ENCODE results near the gene TBC1D17. TPM values are rescaled to one million over a fixed set of nuclear protein-coding genes. Genes with fewer than 3 reads are reported as not detected.

The TBC1D17 gene
- total and polyA plus RNA-seq, 2 of the 13 experiments (the other 11 are each of a cell fraction or from before 2014, with no cell fraction given) = 9.7 to 16.9 TPM

GRCh38 chr19:49876422-49877019 lies 981 bp upstream of the TBC1D17 start (continued):
- TF ChIP-seq ZBTB4 (CRISPR knock-in tag; IDR thresholded peaks at IDR 0.05; ENCODE audit: borderline replicate concordance) (no peak), ZNF562 (CRISPR knock-in tag; IDR thresholded peaks at IDR 0.05; ENCODE audit: borderline replicate concordance) (no peak), ZNF616 (CRISPR knock-in tag; IDR thresholded peaks at IDR 0.05; ENCODE audit: low read depth) (no peak), PAWR (CRISPR knock-in tag; IDR thresholded peaks at IDR 0.05; ENCODE audit: borderline replicate concordance) (no peak), HES4 (CRISPR knock-in tag; IDR thresholded peaks at IDR 0.05; ENCODE audit: borderline replicate concordance) (no peak), KLF13 (CRISPR knock-in tag; IDR thresholded peaks at IDR 0.05) (no peak), ZFP36L2 (CRISPR knock-in tag; IDR thresholded peaks at IDR 0.05) (no peak), MLXIP (CRISPR knock-in tag; IDR thresholded peaks at IDR 0.05; ENCODE audit: borderline replicate concordance) (no peak), ZBTB7A (CRISPR knock-in tag; IDR thresholded peaks at IDR 0.05) (no peak), FIP1L1 (IDR thresholded peaks at IDR 0.05; ENCODE audit: borderline replicate concordance, insufficient read depth, low read depth, low read length) (no peak), RAD51 (IDR thresholded peaks at IDR 0.05; ENCODE audit: borderline replicate concordance) (no peak; the same call in 1 of the 2 replicates), CBX2 (IDR thresholded peaks at IDR 0.05; ENCODE audit: low read depth, low read length) (no peak), CBX2 (CRISPR knock-in tag; IDR thresholded peaks at IDR 0.05; ENCODE audit: low read depth) (no peak), ZNF75D (CRISPR knock-in tag; IDR thresholded peaks at IDR 0.05; ENCODE audit: borderline replicate concordance) (no peak)
- TF ChIP-seq, protein P1, sequence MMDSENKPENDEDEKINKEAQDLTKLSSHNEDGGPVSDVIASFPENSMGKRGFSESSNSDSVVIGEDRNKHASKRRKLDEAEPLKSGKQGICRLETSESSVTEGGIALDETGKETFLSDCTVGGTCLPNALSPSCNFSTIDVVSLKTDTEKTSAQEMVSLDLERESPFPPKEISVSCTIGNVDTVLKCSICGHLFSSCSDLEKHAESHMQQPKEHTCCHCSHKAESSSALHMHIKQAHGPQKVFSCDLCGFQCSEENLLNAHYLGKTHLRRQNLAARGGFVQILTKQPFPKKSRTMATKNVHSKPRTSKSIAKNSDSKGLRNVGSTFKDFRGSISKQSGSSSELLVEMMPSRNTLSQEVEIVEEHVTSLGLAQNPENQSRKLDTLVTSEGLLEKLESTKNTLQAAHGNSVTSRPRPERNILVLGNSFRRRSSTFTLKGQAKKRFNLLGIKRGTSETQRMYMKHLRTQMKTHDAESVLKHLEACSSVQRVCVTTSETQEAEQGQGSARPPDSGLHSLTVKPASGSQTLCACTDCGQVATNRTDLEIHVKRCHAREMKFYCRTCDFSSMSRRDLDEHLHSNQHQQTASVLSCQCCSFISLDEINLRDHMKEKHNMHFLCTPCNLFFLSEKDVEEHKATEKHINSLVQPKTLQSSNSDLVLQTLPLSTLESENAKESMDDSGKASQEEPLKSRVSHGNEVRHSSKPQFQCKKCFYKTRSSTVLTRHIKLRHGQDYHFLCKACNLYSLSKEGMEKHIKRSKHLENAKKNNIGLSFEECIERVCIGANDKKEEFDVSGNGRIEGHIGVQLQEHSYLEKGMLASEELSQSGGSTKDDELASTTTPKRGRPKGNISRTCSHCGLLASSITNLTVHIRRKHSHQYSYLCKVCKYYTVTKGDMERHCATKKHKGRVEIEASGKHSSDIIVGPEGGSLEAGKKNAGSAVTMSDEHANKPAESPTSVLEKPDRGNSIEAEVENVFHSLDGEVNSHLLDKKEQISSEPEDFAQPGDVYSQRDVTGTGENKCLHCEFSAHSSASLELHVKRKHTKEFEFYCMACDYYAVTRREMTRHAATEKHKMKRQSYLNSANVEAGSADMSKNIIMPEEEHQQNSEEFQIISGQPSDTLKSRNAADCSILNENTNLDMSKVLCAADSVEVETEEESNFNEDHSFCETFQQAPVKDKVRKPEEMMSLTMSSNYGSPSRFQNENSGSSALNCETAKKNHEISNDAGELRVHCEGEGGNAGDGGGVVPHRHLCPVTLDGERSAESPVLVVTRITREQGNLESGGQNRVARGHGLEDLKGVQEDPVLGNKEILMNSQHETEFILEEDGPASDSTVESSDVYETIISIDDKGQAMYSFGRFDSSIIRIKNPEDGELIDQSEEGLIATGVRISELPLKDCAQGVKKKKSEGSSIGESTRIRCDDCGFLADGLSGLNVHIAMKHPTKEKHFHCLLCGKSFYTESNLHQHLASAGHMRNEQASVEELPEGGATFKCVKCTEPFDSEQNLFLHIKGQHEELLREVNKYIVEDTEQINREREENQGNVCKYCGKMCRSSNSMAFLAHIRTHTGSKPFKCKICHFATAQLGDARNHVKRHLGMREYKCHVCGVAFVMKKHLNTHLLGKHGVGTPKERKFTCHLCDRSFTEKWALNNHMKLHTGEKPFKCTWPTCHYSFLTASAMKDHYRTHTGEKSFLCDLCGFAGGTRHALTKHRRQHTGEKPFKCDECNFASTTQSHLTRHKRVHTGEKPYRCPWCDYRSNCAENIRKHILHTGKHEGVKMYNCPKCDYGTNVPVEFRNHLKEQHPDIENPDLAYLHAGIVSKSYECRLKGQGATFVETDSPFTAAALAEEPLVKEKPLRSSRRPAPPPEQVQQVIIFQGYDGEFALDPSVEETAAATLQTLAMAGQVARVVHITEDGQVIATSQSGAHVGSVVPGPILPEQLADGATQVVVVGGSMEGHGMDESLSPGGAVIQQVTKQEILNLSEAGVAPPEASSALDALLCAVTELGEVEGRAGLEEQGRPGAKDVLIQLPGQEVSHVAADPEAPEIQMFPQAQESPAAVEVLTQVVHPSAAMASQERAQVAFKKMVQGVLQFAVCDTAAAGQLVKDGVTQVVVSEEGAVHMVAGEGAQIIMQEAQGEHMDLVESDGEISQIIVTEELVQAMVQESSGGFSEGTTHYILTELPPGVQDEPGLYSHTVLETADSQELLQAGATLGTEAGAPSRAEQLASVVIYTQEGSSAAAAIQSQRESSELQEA (CRISPR knock-in tag; IDR thresholded peaks at IDR 0.05; ENCODE audit: not compliant biosample characterization) = peak; percentile 75
